ENCODE measurements around the gene ZNF771.
A peak's percentile ranks its signal among the peaks of the same experiment; 100 is the strongest.

Gene ZNF771

DNA sequence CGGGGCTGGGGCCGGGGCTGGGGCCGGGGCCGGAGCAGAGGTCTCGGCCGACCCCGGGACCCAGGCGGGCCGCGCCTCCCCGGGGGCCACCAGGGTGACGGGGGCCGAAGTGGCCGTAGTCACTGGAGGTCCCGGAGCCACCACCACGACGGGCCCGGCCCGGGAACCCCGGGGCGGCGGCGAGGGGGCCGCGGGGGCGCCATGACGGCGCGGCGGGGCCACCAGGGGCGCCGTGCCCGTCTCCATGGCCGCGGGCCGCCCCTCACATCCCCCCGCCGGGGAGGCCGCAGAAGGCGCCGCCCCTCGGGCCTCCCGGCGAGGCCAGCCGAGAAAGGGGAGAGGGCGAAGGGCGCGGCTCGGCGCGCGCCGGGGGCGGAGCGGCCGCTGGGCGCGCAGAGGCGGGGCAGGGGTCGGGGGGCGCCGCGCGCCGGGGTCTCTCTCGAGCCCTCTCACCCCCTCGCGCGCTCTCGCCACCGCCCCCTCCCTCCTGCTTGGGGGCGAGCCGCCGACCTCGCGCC, 37.4 kb upstream of the ZNF771 start:
- H3K4me3 ChIP-seq (replicated peaks; ENCODE audit: low read depth, low read length) = peak overlapping the region; percentile 88
- TF ChIP-seq CTCF (IDR thresholded peaks at IDR 0.05; ENCODE audit: low read depth, low read length, missing control alignments) = no peak
- no peak for DNase-seq (ENCODE audit: extremely low read depth, low read depth)

- peak; percentile 100 for DNase-seq (ENCODE audit: extremely low read depth, low read depth)
- TF ChIP-seq CTCF (IDR thresholded peaks at IDR 0.05; ENCODE audit: low read depth, low read length, missing control alignments) = peak; percentile 32
- peak within 1 kb of the TSS; percentile 88 for H3K4me3 ChIP-seq (replicated peaks; ENCODE audit: low read depth, low read length)
Measured at GRCh38 chr16:30370456-30371247, 36.8 kb upstream of the ZNF771 start, which contains the start of gene TBC1D10B. Gene TBC1D10B (minus strand): TSS chr16:30370494. CDS start chr16:30370183, 311 bp downstream.

- DNase-seq (ENCODE audit: extremely low read depth, low read depth) = no peak
- peak overlapping the region; percentile 43 for H3K4me3 ChIP-seq (replicated peaks; ENCODE audit: low read depth, low read length)
- TF ChIP-seq CTCF (IDR thresholded peaks at IDR 0.05; ENCODE audit: low read depth, low read length, missing control alignments) = no peak
Measured at GRCh38 chr16:30371248-30371816, 36.1 kb upstream of the ZNF771 start.

- TF ChIP-seq CTCF (IDR thresholded peaks at IDR 0.05; ENCODE audit: low read depth, low read length, missing control alignments) = no peak
- DNase-seq (ENCODE audit: extremely low read depth, low read depth) = no peak
- H3K4me3 ChIP-seq (replicated peaks; ENCODE audit: low read depth, low read length) = no peak overlapping the region
Measured at GRCh38 chr16:30372038-30372712, 35.2 kb upstream of the ZNF771 start.

DNA sequence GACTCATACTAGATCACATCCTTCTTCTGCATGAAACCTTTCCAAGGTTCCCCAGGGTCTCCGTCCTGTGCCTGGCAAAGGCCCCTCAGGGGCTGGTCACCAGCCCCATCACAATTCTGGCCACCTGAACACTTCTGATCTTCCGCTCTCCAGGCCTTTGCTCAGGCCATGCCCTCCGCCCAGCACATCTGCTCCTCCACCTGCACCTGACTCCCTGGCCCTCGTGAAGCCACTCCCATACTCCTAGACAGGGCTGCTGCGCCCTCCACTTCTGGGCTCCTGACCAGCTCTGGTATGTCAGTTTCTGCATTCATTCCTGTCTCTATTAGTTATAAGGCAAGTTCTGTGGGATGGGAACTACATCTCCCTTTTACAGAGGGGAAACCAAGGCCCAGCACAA, 34.7 kb upstream of the ZNF771 start:
- DNase-seq (ENCODE audit: extremely low read depth, low read depth) = no peak
- no peak overlapping the region for H3K4me3 ChIP-seq (replicated peaks; ENCODE audit: low read depth, low read length)
- TF ChIP-seq CTCF (IDR thresholded peaks at IDR 0.05; ENCODE audit: low read depth, low read length, missing control alignments) = no peak

DNA sequence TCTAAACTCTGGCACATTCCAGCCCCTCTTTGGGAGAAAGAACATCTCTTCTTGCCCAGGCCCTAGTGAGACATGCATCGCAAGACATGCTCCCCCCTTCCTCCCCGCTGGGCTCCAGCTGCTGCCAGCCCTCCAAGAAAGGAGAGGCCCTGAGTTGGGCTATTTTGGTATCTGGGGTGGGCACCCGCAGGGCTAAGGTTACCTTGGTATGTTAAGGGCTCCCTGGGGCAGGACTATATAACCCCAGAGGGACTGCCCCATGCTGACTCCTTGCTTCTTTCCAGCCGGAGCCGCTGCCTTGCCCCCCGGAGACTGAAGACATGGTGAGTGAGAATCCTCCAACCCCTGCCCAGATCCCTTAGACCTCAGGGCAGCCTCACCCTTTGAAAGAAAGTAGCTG, 32.9 kb upstream of the ZNF771 start, which contains the start of gene MYL11:
MYL11 (plus strand) TSS at position 265 of the 400 bp plus-strand sequence; CDS start at position 321, 56 bp downstream.
- no peak within 1 kb of the TSS for H3K4me3 ChIP-seq (replicated peaks; ENCODE audit: low read depth, low read length)
- no peak for DNase-seq (ENCODE audit: extremely low read depth, low read depth)
- no peak for TF ChIP-seq CTCF (IDR thresholded peaks at IDR 0.05; ENCODE audit: low read depth, low read length, missing control alignments)

Data from HFF-Myc (cell line).